HUES48 (cell line): ENCODE results near the gene BMERB1.
"Not testable (repeated sequence)": the region's sequence is repeated elsewhere in the genome, so short reads cannot be mapped to it uniquely, and the experiment has no call there.

Source experiments
- H3K27ac ChIP-seq: one replicate; pipeline ENCODE4 v1.7.0; 2013; ENCODE audit warnings: low read depth, low read length, inconsistent platforms
- H3K27me3 ChIP-seq: 2 replicates; pipeline ENCODE4 v1.6.1; 2013; ENCODE audit warnings: mild to moderate bottlenecking, low read length; ENCODE audit not compliant: control insufficient read depth, insufficient read depth
- H3K36me3 ChIP-seq: 2 replicates; pipeline ENCODE4 v1.6.1; 2013; ENCODE audit warnings: low read length; ENCODE audit not compliant: control insufficient read depth, insufficient read depth
- H3K4me1 ChIP-seq: 2 replicates; pipeline ENCODE4 v1.6.1; 2013; ENCODE audit warnings: mild to moderate bottlenecking, low read length; ENCODE audit not compliant: control insufficient read depth, insufficient read depth
- H3K4me3 ChIP-seq: 2 replicates; pipeline ENCODE4 v1.5.1; 2013; ENCODE audit warnings: mild to moderate bottlenecking, low read depth, low read length
- H3K9ac ChIP-seq: 2 replicates; pipeline ENCODE4 v1.6.1; 2013; ENCODE audit warnings: mild to moderate bottlenecking, low read depth, low read length, moderate library complexity
- H3K9me3 ChIP-seq: 2 replicates; pipeline ENCODE4 v1.6.1; 2013; ENCODE audit warnings: low read length; ENCODE audit not compliant: control insufficient read depth, insufficient read depth

The BMERB1 gene

DNA sequence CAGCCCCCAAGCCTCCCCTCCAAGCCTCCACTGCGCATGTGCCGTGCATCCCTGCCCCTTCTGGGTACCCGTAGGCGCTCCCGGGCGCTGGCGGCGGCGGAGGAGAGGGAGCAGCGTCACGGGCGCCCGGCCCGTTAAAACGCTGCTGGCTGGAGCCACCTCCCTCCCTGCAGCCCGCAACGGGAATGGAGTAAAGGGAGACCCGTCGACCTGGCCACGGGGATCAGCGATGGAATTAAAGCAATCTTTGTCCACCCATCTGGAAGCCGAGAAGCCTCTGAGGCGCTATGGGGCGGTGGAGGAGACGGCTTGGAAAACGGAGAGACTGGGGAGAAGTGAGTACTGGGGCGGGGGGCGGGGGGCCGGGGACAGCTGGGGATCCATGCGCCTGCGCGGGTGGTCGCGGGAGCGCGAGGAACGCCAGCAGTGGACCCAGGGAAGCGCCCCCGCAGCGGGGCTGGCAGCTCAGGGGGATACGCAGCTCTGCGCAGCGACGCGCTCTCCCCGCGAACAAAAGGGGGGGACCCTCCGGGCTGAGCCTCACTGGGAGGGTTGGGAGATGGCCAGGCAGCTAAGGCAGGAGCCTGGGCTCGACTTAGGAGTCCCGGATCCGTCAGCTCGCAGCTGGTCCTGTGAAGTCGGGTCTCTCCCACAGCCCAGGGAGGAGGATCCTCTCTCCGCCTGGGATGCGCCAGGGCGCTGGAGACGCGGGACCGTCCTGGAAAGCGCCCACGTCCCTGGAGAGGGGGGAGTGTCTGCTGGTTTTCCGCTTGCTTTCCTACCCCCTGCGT is at the start of gene BMERB1:
TSS of gene BMERB1 (plus strand) at position 164 of the 791 bp plus-strand sequence. CDS start at position 230, 66 bp downstream.
- Histone ChIP-seq H3K27me3 (peaks cover 12% of the 10 kb centered on the region), H3K4me1 (peaks cover 7% of the 10 kb centered on the region), H3K36me3 (no peaks in the 10 kb centered on the region), H3K4me3 (peak within 1 kb of the TSS; percentile 81), H3K27ac (no peak within 1 kb of the TSS), H3K9ac (no peak within 1 kb of the TSS; the same call in none of the 2 replicates), H3K9me3 (no peaks in the 10 kb centered on the region)

DNA sequence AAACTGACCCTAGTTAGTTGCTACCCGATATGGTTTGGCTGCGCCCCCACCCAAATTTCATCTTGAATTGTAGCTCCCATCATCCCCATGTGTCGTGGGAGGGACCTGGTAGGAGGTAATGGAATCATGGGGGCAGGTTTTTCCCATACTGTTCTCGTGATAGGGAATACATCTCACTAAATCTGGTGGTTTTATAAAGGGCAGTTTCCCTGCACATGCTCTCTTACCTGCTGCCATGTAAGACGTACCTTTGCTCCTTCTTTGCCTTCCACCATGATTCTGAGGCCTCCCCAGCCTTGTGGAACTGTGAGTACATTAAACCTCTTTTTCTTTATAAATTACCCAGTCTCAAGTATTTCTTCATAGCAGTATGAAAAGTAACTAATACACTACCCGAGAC is 46.3 kb upstream of the BMERB1 start:
- not testable (repeated sequence) for H3K36me3 ChIP-seq, H3K4me1 ChIP-seq, H3K9me3 ChIP-seq, H3K27ac ChIP-seq, H3K9ac ChIP-seq, H3K27me3 ChIP-seq, H3K4me3 ChIP-seq

DNA sequence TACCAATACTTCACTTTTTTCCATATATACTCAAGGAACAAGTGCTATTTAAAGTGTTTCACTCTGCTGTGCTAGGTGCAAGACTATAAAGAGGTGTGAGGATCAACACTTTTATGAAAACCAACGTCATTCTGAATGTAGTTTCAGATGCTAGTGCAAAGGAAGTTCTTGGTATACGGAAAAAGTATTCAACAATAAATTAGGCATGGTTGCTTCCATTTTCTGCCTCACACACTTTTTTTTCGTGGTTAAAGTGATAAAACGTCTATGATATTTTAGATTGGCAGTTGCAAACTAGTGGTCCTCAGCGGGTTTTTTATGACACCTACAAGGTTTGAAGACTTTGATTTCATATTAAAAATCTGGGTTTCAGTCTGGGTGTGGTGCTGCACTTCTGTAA is 44.5 kb upstream of the BMERB1 start:
- not testable (repeated sequence) for H3K9me3 ChIP-seq, H3K27ac ChIP-seq, H3K4me3 ChIP-seq, H3K9ac ChIP-seq, H3K36me3 ChIP-seq, H3K27me3 ChIP-seq, H3K4me1 ChIP-seq

DNA sequence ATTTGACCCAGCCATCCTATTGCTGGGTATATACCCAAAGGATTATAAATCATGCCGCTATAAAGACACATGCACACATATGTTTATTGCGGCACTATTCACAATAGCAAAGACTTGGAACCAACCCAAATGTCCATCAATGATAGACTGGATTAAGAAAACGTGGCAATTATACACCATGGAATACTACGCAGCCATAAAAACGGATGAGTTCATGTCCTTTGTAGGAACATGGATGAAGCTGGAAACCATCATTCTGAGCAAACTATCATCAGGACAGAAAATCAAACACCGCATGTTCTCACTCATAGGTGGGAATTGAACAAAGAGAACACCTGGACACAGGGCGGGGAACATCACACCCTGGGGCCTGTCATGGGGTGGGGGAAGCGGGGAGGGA is 41.4 kb upstream of the BMERB1 start:
- H3K9ac ChIP-seq, H3K4me3 ChIP-seq, H3K36me3 ChIP-seq, H3K9me3 ChIP-seq, H3K27ac ChIP-seq, H3K4me1 ChIP-seq, H3K27me3 ChIP-seq: not testable (repeated sequence)

DNA sequence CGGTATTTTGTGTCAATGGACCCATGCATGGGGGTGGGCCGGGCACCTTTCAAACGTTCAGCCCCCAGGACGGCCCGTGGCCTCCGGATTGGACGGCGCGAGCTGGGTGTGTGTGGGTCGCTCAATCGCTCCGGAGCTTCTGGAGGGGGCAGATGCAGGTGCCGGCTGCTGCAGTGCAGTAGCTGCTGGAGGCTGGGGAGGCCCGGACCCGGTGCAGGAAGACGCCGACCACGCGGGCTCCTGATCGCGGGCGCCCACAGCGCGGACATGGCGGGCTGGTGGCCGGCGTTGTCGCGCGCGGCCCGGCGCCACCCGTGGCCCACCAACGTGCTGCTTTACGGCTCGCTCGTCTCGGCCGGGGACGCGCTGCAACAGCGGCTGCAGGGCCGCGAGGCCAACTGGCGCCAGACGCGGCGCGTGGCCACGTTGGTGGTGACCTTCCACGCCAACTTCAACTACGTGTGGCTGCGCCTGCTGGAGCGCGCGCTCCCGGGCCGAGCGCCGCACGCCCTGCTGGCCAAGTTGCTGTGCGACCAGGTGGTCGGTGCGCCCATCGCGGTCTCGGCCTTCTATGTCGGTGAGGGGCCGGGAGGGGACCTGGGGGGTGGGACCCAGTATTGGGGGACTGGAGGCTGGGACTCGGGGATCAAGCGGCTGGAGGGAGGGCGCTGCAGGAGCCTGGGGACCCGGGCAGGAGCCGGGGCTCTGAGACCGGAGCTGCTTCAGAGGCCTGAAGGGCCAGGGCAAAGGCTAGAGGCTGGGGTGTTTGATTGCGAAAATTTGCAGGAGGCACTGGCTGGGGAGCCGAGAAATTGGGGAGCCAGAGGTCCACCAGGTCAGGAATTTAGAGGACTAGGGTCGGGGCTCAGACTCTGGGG is 38.5 kb upstream of the BMERB1 start, which contains the start of gene MPV17L:
TSS of gene MPV17L (plus strand) at position 124 of the 878 bp plus-strand sequence. CDS start at position 268, 144 bp downstream.
- not testable (repeated sequence) for H3K27ac ChIP-seq, H3K36me3 ChIP-seq, H3K27me3 ChIP-seq, H3K9me3 ChIP-seq
- Histone ChIP-seq H3K4me3 (peak within 1 kb of the TSS; percentile 75), H3K4me1 (peaks cover 15% of the 10 kb centered on the region), H3K9ac (peak within 1 kb of the TSS; percentile 51)

DNA sequence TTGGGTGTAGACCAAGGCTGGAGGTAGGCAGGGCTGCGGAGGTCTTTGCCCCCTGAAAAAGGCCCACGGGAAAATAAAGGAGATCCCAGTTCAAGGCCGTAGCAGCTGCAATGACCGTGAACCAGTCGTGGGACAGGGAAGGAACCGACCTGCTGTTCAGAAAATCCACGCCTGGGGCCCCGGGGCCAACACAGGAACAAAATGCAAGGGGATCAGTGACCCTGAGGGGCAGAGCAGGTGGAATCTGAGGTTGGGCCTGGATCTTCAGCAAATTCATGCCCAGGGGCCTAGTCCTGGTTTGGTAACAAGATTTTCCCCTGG is 37.9 kb upstream of the BMERB1 start:
- H3K27me3 ChIP-seq, H3K9me3 ChIP-seq, H3K27ac ChIP-seq, H3K9ac ChIP-seq, H3K36me3 ChIP-seq: not testable (repeated sequence)
- Histone ChIP-seq H3K4me1 (peaks cover 15% of the 10 kb centered on the region), H3K4me3 (peak overlapping the region; percentile 75)

DNA sequence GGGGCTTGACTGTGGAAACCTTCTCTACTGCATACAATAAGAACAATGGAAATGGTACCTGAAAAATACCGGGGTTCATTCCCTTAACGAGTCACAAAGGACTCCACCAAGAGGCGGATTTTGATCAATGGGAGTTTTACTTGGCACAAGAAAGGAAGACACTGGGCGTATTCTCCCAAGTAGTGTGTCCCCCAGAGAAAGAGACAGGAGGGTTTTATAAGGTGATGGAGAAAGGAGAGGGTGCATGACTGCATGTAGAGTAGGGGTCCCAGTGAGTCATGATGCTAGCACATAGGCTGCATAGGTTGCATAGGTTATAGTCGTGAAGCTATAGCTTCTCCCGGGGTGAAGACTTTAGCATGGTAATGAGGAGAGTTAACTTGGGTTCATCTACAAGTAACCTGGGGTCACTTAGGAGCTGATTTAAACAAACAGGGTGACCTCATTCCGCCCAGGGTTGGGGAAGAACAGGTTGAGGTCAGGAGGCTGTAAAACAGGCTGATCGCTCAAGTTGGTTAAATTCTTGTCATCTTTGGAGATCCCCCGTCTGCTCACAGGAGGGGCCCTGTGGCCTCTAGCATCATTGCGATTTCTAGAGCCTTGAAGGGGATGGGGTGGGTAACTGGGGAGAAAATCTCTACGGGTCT is 37.3 kb upstream of the BMERB1 start:
- Histone ChIP-seq H3K4me3 (no peak overlapping the region), H3K27me3 (no peaks in the 10 kb centered on the region), H3K9ac (no peak overlapping the region), H3K9me3 (no peaks in the 10 kb centered on the region), H3K4me1 (peaks cover 17% of the 10 kb centered on the region), H3K27ac (no peak overlapping the region), H3K36me3 (no peaks in the 10 kb centered on the region)

DNA sequence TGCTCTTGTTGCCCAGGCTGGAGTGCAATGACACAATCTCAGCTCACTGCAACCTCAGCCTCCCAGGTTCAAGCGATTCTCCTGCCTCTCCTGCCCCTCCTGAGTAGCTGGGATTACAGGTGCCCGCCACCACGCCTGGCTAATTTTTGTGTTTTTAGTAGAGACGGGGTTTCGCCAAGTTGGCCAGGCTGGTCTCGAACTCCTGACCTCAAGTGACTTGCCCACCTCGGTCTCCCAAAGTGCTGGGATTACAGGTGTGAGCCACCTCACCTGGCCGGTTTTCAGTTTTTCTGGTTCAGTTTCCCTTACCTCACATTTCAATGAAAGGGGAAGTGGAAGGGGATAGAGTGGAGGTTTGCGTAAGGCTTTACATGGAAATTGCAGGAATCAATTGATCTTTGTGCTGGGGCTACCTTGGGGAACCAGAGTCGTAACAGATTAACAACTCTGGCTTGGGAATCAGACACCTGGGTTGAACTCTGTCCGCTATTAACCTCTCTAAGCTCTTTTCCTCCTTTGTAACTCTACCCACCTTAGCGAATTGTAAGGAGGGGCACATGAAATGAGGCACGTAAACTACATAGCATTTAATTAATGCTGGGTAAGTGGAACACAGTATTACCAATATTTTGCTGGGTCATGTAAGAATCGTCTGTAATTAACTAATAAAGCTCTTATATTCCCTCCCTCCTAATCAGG is 35.6 kb upstream of the BMERB1 start:
- no peak overlapping the region for H3K9ac ChIP-seq
- peaks cover 24% of the 10 kb centered on the region for H3K4me1 ChIP-seq
- no peaks in the 10 kb centered on the region for H3K27me3 ChIP-seq
- no peaks in the 10 kb centered on the region for H3K36me3 ChIP-seq
- no peak overlapping the region for H3K27ac ChIP-seq
- H3K9me3 ChIP-seq: no peaks in the 10 kb centered on the region
- no peak overlapping the region for H3K4me3 ChIP-seq

DNA sequence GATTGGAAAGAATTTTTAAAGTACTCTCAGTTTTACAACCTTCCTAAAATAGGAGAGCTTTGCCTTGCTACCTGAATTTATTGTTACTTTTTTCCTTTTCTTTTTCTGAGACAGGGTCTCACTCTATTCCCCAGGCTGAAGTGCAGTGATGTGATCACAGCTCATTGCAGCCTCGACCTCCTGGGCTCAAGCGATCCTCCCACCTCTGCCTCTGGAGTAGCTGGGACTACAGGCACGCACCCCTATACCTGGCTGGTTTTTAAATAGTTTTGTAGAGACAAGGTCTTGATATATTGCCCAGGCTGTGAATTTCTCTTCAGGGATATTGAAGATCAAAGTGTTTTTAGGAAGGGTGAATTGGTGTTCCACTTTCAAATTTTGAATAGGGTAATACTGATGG is 35.1 kb upstream of the BMERB1 start:
- Histone ChIP-seq H3K9ac (no peak overlapping the region), H3K9me3 (no peaks in the 10 kb centered on the region), H3K27ac (no peak overlapping the region), H3K36me3 (no peaks in the 10 kb centered on the region), H3K4me3 (no peak overlapping the region), H3K4me1 (peaks cover 24% of the 10 kb centered on the region), H3K27me3 (no peaks in the 10 kb centered on the region)

DNA sequence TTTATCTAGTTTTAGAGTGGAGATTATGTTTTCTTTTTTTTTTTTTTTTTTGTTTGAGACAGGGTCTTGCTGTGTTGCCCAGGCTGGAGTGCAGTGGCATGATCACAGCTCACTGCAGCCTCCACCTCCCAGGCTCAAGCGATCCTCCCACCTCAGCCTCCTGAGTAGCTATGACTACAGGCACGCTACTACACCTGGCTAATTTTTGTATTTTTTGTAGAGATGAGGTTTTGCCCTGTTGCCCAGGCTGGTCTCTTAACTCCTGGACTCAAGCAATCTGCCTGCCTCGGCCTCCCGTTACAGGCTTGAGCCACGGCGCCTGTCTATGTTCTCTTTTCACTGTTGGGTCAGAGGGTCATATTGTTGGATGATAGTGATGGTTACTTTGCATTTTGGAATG is 34.1 kb upstream of the BMERB1 start:
- not testable (repeated sequence) for H3K27ac ChIP-seq, H3K9me3 ChIP-seq, H3K9ac ChIP-seq, H3K36me3 ChIP-seq, H3K27me3 ChIP-seq, H3K4me3 ChIP-seq
- peaks cover 24% of the 10 kb centered on the region for H3K4me1 ChIP-seq
